DND-41 (cell line): Measurements from ENCODE around the gene THBS3.
A peak's percentile ranks its signal among the peaks of the same experiment; 100 is the strongest.

Source experiments
- CTCF ChIP-seq: IDR thresholded peaks from 2 replicates; pipeline ENCODE4 v1.5.1; 2012; ENCODE audit warnings: borderline replicate concordance, low read length, moderate library complexity, mild to moderate bottlenecking; ENCODE audit not compliant: poor library complexity, severe bottlenecking; ENCODE audit errors: extremely low read depth
- EZH2 ChIP-seq: IDR thresholded peaks from 3 replicates; pipeline ENCODE4 v1.6.1; 2012; ENCODE audit warnings: borderline replicate concordance, low read depth, mild to moderate bottlenecking, moderate library complexity, low read length, inconsistent platforms; ENCODE audit not compliant: severe bottlenecking

- TF ChIP-seq EZH2 (no peak), CTCF (peak; percentile 0)
Observed at GRCh38 chr1:155208541-155209311, 1.0 kb upstream of the THBS3 start, which contains the start of gene MTX1.
